GM10266 (cell line): ENCODE results near the gene ATP2B2.

ENCODE experiments used
- DNase-seq: peaks from one replicate; pipeline ENCODE4 v3.0.0; 2012; ENCODE audit errors: extremely low spot score
- CTCF ChIP-seq: IDR thresholded peaks from 2 replicates; pipeline ENCODE4 v1.5.1; 2012; ENCODE audit warnings: mild to moderate bottlenecking, low read depth; ENCODE audit not compliant: control insufficient read depth, insufficient read depth; ENCODE audit errors: missing control alignments

The ATP2B2 gene

DNA sequence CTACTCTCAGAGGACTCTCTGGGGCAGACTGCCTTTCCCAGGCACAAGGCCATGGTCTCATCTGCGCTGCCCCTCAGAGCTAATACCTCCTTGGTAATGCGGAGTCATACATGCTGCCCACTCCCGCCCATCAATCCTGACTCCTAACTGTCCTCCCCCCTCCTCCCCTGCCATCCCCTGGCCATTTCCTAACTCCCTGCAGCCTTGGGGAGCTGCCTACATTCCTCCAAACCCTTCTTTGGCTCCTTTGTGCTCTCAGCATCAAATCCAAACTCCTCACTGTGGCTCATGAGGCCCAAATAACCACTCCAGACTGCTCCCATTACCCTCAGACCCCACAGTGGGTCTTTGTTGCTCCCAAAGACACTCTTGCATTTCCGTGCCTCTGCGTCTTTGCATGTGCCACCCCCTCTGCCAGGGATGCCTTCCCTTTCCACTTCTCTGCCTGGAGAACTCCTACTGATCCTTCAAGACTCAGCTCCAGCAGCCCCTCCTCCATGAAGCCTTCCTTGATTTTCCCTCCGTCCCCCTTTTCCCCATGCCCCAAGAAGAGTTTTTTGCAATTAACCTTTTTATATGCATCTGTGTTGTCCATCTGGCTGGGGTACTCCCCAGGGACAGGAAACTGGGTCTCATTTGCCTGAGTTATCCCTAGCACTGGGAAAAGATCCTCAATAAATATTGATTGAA lies 5.5 kb upstream of the ATP2B2 start:
- DNase-seq, result no peak
- TF ChIP-seq CTCF, result no peak

- DNase-seq, result no peak
- TF ChIP-seq CTCF, result no peak
Observed at GRCh38 chr3:10510086-10510742, 4.8 kb upstream of the ATP2B2 start.

- no peak for DNase-seq
- TF ChIP-seq CTCF, result no peak
Observed at GRCh38 chr3:10509325-10509724, 3.9 kb upstream of the ATP2B2 start.

DNA sequence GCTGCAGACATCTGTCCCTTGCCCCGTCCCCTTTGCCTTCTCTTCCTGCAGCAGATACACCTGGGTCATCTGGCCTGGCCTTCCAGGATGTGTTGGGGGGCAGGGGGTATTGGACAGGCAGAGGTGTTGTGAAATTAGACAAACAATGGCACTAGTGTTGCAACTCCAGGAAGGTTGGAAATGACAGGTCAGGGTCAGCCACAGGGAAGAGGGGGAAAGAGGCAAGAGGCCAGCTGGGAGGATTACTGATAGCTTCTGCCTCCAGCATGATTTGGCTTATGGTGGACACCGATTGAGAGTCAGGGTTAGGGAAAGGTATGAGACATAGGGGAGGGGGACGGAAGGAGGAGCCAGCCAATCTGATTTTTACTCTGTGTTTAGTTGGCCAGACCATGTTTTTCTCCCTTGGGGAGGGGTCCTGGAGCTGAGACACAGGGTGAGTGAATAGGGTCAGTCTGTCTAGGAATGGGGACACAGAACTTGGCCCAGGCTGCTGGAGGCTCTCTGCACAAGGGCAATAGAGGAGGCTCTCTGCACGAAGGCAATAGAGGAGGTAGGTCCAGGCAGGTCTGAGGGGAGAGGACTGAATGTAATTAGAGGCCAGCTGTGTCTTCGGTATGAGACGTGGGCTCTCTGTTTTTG lies 3.4 kb upstream of the ATP2B2 start:
- no peak for DNase-seq
- no peak for TF ChIP-seq CTCF

GRCh38 chr3:10508235-10508618 lies 2.8 kb upstream of the ATP2B2 start:
- no peak for DNase-seq
- TF ChIP-seq CTCF, result no peak

- no peak for TF ChIP-seq CTCF
- DNase-seq, result no peak
Observed at GRCh38 chr3:10507331-10507730, 1.9 kb upstream of the ATP2B2 start.

- DNase-seq, result no peak
- no peak for TF ChIP-seq CTCF
Observed at GRCh38 chr3:10506696-10507095, 1.3 kb upstream of the ATP2B2 start.
